NCI-H526 treated with DMSO at 0.1 percent for 48 hours (cell line): ENCODE data around the gene IL1RAPL1.
"Not testable (repeated sequence)": the region's sequence is repeated elsewhere in the genome, so short reads cannot be mapped to it uniquely, and the experiment has no call there.

Source experiments
- DNase-seq: peaks from one replicate; lab custom pipeline; 2025; lab: John Stamatoyannopoulos, UW

The IL1RAPL1 gene

GRCh38 chrX:29274517-29274916 lies 687.3 kb downstream of the IL1RAPL1 start:
- DNase-seq: no peak

DNA sequence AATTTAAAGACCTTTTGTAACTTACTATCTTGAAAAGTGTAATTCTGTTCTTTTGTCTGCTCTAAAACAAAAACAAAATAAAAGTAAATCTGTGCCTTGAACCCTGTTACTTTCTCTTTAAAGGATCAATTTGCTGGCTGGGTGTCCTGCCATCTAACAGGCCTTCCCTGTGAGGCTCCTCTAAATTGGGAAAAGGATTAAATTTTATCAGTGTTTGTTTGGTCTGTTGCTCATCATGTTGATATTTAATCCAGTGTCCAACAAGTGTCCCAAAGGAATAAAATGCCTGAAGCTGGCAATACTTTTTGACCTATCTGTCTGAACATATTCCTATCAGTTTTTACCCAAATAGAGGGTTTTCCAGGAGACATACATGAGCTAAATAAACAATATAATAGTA lies 688.7 kb downstream of the IL1RAPL1 start:
- no peak for DNase-seq

DNA sequence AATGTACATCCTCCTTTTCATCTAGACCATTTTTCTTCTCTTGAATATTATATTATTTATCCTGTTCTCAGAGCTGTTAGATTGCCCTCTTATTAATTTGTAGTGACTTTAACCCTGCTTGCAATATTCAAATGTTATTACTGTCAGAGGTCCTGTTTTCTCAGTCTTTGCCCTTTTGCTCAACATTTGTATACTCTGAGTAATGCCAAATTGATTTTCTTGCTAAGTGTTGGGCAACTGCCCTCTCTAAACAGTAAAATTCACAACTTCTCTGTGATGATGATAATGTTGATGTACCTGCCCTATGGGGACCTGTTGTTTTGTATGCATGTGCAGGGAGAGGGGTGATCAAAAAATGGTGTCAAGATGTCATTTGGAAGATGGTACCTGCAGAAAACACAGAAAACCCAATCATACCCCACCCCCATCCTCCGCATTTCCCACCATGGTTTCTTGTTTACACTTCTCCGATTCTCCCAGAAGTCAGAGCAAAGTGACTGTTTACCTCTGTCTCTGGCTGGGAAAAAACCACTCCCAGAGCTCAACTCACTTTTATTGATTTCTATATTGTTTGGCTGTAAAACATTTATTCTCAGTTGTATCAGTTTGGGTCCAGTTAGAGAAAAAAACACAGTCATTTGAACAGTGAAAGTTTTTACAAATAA lies 694.0 kb downstream of the IL1RAPL1 start:
- no peak for DNase-seq

- DNase-seq: no peak
These were observed 698.4 kb downstream of the IL1RAPL1 start for GRCh38 chrX:29285664-29286063.

DNA sequence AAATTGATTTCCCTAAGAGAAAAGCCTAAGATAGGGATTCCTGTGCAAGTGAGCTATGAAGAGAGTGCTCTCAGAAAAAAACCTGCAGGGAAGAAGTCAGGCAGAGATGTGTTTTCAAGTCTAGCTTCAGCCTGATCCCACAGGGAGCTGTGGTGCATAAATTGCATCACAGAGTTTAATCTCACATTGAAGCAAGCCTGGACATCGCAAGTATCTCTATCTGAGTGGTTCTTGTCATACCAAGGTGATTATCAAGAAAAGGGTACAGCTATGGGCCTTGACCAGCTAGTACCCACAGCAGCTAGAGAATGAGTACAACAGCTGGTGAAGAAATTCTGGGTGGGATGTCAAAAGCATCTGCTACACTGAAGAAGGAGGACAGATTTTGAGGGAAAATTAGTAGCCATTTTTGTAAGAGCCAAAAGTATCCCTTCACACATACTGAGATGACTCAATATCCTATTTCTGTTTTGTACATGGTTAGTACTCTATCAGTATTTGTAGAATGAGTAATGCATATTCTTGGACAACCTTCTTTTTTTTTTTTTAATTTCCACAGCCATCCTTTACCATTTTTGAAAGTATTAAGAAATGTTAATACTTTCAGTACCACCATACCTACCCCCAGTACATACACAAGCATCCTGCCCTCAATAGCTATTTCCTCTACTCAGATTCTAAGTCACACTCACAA lies 708.9 kb downstream of the IL1RAPL1 start:
- no peak for DNase-seq

DNA sequence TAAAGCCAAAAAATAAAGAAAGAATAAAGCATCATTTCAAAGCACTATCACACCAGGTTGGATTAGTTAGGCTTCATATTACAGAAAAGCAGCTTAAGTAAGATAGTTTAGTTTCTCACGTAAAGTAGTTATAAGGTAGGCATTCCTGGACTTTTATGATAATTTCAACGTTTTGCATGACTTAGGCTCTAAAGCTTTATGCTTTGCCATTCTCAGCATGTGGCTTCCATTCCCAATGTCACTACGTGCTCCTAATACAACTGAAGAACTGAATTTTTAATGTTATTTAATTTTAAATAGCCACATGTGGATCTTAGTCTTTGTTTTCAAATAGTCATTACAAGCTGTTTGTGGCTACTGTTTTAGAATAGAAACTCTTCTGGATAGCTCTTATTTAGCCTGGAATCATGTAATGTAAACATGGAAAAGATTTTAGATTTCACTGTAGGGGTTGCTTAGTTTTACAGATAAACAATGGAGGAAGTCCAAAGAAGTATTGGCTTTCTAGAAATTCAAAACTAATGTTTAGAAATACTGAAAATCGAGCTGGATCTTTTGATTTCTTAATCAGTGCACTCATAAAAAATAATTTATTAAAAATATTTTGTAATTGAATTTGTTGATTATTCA lies 710.0 kb downstream of the IL1RAPL1 start:
- DNase-seq: no peak

DNA sequence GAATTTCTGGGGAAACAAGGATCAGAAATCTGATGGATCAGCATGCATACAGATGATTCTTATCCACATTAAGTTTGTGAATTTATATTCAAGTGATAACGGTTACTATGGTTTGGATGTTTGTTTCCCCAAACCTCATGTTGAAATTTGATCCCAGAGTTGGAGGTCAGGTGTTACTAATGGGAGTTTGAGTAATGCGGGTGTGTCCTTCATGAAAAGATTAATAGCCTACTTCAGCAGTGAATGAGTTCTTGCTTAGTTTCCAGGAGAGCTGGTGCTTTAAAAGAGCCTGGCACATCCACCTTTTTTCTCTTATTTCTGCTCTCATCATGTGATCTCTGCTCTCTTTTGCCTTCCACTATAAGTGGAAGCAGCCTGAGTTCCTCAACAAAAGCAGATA lies 712.4 kb downstream of the IL1RAPL1 start:
- no peak for DNase-seq

DNA sequence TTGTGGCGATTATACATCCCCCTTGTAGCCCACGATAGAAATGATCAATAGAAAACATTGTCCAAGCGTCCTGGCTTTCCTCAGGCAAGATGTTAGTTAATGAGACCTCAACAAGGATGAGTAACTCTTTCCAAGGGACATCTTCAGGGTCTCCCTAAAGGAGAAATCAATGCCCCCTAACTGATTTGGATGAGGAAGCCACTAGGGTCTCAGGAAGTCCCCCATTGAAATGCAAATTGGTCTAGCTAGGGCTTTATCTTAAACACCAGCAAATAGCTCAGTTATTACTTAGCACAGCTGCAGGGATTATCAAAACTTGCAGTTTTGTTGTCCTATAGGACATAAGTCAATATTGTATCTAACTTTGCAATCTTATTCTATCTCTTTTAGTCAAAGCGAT lies 721.5 kb downstream of the IL1RAPL1 start:
- DNase-seq: no peak

DNA sequence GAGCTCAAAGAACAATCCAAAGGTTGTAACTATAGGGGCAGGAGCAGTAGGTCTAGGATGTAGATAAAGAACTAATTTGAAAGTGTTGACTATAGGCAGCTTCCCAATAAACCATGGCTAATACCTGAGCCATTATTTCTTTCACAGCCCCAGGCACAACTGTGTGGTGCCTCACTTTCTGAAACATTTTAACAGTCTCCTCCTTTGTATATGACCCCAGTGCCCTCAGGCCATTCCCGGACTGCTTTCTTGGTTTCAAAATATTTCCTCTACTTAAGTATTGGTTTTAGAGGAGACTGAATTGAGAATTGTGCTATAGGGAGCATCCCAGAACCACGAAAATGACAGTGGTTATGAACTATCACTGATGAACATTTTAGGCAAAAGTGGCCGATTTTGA lies 728.7 kb downstream of the IL1RAPL1 start:
- no peak for DNase-seq

DNA sequence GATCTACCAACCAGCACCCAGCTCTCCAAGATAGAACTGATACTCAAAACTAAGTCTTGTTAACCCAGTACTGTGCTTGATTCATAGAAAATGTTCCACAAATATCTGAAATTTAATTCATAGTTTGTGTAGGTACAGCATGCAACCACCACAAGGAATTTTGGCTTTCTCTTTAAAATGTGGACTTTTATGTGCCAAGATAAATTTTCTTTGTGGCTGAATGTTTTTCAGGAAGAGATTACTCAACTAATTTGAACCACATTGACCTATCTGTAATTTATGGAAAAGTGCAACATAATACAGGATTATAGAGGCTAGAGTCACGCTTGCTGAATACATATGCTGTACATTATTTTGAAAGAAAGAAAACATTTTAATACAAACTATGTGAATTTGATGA lies 730.8 kb downstream of the IL1RAPL1 start:
- no peak for DNase-seq

DNA sequence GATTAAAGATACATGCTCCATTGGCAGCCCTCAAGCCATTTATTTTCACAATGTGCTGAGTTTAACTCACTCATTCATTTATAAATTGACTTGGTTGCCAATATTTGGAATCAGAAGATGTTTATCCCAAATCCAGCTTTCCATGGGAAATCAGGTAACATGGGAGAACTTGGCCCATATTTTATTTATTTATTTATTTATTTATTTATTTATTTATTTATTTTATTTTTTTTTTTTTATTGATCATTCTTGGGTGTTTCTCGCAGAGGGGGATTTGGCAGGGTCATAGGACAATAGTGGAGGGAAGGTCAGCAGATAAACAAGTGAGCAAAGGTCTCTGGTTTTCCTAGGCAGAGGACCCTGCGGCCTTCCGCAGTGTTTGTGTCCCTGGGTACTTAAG lies 745.2 kb downstream of the IL1RAPL1 start:
- not testable (repeated sequence) for DNase-seq

DNA sequence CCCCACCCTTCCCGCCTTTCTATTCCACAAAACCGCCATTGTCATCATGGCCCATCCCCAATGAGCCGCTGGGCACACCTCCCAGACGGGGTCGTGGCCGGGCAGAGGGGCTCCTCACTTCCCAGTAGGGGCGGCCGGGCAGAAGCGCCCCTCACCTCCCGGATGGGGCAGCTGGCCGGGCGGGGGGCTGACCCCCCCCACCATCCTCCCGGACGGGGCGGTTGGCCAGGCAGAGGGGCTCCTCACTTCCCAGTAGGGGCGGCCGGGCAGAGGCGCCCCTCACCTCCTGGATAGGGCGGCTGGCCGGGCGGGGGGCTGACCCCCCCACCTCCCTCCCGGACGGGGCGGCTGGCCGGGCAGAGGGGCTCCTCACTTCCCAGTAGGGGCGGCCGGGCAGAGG lies 745.8 kb downstream of the IL1RAPL1 start:
- DNase-seq: not testable (repeated sequence)

DNA sequence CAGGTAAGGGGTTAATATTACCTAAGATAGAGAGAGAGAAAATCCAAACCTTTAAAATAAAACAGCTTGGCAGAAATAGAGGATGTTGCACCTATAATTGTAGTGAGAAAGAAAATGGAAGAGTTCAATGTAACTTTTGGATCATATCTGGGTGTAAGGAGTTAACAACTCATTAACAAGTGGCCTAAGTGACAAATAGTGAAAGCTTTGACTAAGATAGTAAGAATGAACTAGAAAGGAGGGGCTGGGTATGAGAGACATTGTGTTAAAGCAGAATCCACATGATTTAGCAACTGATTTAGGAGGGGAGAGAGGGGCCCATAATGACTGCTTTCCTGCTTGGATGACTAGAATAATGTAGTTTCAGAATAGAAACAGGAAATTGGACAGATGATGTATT lies 761.0 kb downstream of the IL1RAPL1 start:
- no peak for DNase-seq

DNA sequence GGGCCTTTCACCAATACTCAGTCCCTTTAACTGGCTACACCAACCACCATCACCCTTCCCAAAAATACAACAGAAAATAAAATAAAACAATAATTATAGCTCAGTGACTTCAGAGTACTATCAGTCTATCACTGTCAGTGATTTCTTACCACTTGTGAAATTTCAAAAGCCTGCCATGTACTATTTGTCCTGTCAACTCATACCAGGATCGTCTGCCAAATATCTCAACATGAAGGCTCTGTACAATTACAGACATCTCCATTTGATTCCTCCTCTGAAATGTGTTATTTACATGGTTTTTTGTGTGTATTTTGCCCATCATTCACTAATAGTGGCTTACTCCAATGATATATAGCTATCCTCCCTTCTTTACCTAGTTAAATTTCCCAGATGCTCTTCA lies 772.0 kb downstream of the IL1RAPL1 start:
- DNase-seq: no peak

DNA sequence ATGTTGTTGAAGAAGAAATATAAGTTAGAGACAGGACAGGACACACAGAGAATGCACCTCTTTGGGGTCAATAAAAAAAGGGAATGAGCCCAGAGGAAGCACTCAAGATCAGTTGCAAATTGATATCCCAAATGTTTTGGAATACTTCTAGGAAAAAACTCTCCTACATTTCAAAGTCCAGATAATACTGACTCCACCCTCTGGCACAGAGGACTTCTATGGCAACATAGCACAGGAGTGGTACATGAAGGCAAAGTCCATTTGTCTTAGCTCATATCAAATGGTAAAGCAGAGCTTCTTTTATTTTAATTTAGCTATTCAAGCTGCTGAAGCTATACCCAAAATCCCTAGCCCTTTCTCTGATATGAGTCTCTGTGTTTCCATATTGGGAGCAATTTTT lies 787.5 kb downstream of the IL1RAPL1 start:
- not testable (repeated sequence) for DNase-seq

DNA sequence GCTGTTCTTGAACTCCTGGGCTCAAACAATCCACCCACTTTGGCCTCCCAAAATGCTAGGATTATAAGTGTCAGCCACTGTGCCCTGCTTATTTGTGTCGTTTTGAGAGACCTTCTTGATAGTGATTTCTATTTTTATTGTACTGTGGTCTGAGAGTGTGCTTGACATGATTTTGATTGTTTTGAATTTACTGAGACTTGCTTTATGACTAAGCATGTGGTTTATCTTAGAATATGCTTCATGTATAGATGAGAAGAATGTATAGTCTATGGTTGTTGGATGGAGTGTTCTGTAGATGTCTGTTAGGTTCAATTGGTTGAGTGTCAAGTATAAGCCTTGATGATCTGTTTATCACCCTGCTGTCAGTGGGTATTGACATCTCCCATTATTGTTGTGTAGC lies 789.3 kb downstream of the IL1RAPL1 start:
- DNase-seq: no peak

DNA sequence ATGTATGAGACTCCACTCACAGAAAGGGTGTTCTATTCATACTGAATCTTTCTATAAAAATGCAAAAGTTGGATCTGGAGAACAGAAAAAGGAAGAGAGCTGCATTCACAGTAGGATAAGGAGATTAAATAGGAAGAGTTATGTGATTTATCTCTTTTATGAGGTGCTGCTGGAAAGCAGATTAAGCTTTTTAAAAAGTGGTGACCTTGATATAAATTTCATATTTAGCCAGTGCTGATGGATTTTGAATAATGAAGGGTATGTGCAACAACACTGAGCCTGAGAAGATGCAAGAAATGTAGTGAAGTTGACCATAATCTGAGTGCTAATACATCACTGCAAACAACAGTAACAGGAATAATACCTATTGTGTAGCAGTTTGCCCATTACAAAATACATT lies 795.6 kb downstream of the IL1RAPL1 start:
- DNase-seq: no peak

DNA sequence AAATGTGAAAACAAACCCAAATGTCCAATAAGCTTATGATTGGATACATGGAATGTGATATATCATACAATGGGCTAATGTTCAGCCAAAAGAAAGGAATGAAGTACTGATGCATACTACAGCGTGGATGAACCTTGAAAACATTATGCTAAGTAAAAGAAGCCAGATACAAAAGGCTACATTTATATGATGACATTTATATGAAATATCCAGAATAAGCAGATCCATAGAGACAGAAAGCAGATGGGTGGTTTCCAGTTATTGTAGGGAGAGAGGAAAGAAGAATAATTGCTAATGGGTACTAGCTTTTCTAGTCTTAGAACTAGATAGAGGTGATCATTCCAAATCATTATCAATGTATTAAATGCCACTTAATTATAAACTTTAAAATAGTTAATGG lies 801.3 kb downstream of the IL1RAPL1 start:
- DNase-seq: no peak

DNA sequence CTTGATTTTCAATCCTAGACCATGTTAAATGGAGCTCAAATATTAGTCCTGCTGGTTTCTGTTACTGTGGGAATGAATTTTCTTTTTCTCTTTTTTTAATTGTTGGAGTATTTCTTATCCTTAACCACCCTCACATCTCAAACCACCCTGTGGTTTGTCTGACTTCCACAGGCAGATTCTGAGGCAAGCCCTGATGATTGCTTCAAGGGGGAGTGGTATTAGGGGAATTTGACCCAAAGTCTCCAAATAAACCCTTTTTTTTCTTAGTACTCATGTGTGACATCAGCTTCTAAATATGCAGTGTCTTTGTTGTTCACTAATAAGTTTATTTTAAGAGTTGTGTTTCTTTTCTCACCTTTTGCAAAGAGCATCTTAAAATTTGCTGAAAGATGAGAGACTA lies 810.3 kb downstream of the IL1RAPL1 start:
- DNase-seq: no peak

- no peak for DNase-seq
These were observed 820.1 kb downstream of the IL1RAPL1 start for GRCh38 chrX:29407357-29407756.

DNA sequence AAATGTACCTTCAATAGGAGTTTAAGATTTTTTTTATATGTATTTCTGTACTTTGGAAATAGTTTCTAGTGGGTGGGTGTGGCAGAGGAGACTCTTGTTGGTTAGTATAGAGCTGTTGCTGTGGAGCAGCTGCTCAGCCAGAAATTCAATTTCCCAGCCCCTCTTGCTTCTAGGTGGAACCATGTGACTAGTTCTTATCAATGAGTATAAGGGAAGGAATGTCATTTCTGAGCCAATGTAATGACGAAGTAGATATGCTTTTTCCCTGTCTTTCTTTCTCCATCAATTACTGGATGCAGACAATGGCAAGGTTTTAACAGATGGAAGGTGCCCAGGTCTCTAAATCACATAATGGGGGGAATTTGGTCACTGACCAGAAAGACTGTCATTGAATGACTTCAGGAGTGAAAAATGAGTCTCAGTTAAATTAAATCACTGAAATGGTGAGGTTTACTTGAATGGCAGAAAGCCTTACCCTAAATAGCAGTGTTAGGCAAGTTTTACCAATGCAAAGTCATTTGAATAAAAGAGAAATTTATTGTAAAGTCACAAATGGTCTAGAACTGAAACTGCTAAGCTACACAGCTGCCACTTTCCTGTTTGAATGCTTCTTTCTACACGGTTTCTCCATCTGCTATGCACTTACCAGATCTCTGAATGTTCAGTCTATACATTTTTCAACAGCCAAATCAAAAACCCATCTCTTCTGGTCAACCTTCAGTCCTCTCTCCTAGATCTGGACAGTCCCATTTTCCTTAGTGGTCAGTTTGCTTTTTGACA lies 832.7 kb downstream of the IL1RAPL1 start:
- no peak for DNase-seq

DNA sequence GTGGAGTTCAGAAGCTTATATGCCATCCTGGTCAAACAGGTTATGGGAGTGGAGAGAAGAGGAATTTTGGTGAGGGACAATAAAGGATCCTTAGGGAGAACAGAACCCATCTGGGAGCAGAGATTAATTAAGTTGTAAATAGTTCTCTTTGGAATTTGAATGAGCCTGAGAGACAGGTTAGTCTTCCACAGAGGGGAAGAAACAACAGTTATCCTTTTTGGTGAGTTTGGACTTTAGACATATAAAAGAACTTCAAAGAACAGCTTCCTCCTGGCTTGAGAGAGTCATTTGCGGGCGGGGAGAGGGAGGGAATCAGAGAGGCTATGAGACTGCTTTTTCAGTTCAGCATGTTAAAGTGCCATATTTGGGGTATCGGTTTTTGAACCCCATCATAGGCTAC lies 834.8 kb downstream of the IL1RAPL1 start:
- DNase-seq: no peak

DNA sequence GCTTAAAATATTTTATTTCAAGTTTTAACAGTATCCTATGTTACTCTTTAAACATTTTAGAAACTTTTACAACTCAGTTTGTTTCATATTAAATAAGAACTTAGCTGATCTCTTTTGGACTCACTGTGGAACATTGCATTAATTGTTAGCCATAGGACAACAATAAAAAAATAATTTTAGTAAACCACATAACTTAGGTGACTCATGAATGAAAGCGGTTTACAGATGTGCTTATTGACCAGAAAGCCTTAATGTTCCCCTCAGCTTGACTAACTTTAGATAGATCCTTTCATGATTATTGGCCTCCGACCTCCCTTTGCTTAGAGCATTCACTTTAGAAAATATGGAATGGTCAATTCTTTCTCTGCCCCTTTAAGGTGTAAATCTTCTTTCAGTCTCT lies 844.6 kb downstream of the IL1RAPL1 start:
- DNase-seq: no peak
